Measurements from ENCODE around the gene OSBPL8. TPM values are rescaled to one million over a fixed set of nuclear protein-coding genes. Genes with fewer than 3 reads are reported as not detected.

Gene OSBPL8
- total and polyA plus RNA-seq, 2 experiments from 2014 or later, result 78.0 to 124 TPM

DNA sequence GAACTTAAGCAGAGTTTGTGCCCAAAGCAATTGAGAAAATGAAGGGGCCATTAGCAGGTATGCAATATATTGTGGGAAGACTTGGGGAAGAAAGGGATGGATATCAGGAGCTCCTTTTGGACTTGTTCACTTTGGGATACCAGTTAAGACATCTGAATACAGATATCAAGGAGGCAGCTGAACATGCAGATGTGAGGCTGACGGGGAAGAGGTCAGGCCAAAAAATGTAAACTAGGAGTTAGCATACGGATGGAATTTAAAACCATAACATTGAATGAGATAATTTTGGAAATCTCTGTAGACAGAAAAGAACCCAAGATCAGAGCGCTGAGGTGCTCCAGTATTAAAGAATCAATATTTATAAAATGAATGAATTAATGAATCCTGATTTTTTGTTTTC, 53.4 kb downstream of the OSBPL8 start:
- Histone ChIP-seq H3K4me3 (no peak overlapping the region), H4K20me1 (replicated peaks; ENCODE audit: insufficient read depth) (peaks cover 6% of the 10 kb centered on the region; the same call in 1 of the 2 replicates), H3K79me2 (replicated peaks; ENCODE audit: insufficient read depth) (peaks cover 55% of the 10 kb centered on the region), H3K27me3 (ENCODE audit: insufficient read depth) (no peaks in the 10 kb centered on the region), H3F3A (replicated peaks; ENCODE audit: low read depth) (no peaks in the 10 kb centered on the region), H3K27ac (ENCODE audit: low read depth) (no peak overlapping the region), H2AFZ (no peak overlapping the region), H3K4me2 (no peak overlapping the region), H3K36me3 (ENCODE audit: insufficient read depth) (no peaks in the 10 kb centered on the region), H3K9me2 (ENCODE audit: insufficient read depth) (no peaks in the 10 kb centered on the region), H3K4me1 (ENCODE audit: insufficient read depth) (peaks cover 19% of the 10 kb centered on the region; the same call in 1 of the 2 replicates)
- Mint-ChIP-seq H3K36me3 (ENCODE audit: low read depth) (peaks cover 28% of the 10 kb centered on the region), H3K27me3 (ENCODE audit: insufficient read depth, low read depth, poor library complexity) (no peaks in the 10 kb centered on the region), H3K27ac (no peak overlapping the region; the same call in 1 of the 2 replicates), H3K4me3 (no peak overlapping the region), H3K4me1 (peaks cover 7% of the 10 kb centered on the region; the same call in 2 of the 3 replicates), H3K9me3 (no peaks in the 10 kb centered on the region; the same call in 2 of the 3 replicates)
- ATAC-seq (no peak), DNase-seq (ENCODE audit: low spot score) (no peak)
- TF ChIP-seq, protein P1, sequence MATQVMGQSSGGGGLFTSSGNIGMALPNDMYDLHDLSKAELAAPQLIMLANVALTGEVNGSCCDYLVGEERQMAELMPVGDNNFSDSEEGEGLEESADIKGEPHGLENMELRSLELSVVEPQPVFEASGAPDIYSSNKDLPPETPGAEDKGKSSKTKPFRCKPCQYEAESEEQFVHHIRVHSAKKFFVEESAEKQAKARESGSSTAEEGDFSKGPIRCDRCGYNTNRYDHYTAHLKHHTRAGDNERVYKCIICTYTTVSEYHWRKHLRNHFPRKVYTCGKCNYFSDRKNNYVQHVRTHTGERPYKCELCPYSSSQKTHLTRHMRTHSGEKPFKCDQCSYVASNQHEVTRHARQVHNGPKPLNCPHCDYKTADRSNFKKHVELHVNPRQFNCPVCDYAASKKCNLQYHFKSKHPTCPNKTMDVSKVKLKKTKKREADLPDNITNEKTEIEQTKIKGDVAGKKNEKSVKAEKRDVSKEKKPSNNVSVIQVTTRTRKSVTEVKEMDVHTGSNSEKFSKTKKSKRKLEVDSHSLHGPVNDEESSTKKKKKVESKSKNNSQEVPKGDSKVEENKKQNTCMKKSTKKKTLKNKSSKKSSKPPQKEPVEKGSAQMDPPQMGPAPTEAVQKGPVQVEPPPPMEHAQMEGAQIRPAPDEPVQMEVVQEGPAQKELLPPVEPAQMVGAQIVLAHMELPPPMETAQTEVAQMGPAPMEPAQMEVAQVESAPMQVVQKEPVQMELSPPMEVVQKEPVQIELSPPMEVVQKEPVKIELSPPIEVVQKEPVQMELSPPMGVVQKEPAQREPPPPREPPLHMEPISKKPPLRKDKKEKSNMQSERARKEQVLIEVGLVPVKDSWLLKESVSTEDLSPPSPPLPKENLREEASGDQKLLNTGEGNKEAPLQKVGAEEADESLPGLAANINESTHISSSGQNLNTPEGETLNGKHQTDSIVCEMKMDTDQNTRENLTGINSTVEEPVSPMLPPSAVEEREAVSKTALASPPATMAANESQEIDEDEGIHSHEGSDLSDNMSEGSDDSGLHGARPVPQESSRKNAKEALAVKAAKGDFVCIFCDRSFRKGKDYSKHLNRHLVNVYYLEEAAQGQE (IDR thresholded peaks at IDR 0.05; ENCODE audit: unreplicated experiment), result no peak
- TF ChIP-seq JUNB (IDR thresholded peaks at IDR 0.05; ENCODE audit: unreplicated experiment) (no peak), EZH2phosphoT487 (IDR thresholded peaks at IDR 0.05; ENCODE audit: unreplicated experiment) (no peak), ZNF331 (CRISPR knock-in tag; IDR thresholded peaks at IDR 0.05; ENCODE audit: low read depth) (no peak), CTCF (conservative IDR thresholded peaks at IDR 0.05; ENCODE audit: low read depth in 2 of 2) (no peak), NANOG (IDR thresholded peaks at IDR 0.05; ENCODE audit: borderline replicate concordance) (no peak), ETS1 (IDR thresholded peaks at IDR 0.05) (no peak)

- H4K20me1 ChIP-seq (replicated peaks; ENCODE audit: insufficient read depth), result peaks cover 6% of the 10 kb centered on the region; the same call in 1 of the 2 replicates
- TF ChIP-seq STAT1 (IDR thresholded peaks at IDR 0.05; ENCODE audit: unreplicated experiment) (no peak), EZH2phosphoT487 (IDR thresholded peaks at IDR 0.05; ENCODE audit: unreplicated experiment) (no peak), CTCF (conservative IDR thresholded peaks at IDR 0.05; ENCODE audit: low read depth in 2 of 2) (no peak)
- TF ChIP-seq, protein P1 (IDR thresholded peaks at IDR 0.05; ENCODE audit: unreplicated experiment), result no peak
Observed at GRCh38 chr12:76505050-76505449, 54.5 kb downstream of the OSBPL8 start.

More at GRCh38 chr12:76505050-76505449, 54.5 kb downstream of the OSBPL8 start:
- peaks cover 27% of the 10 kb centered on the region for H3K36me3 Mint-ChIP-seq (ENCODE audit: low read depth)
- Histone ChIP-seq H3K9me2 (ENCODE audit: insufficient read depth) (no peaks in the 10 kb centered on the region), H2AFZ (no peak overlapping the region), H3K4me3 (no peak overlapping the region), H3K4me2 (no peak overlapping the region), H3K27ac (ENCODE audit: low read depth) (no peak overlapping the region), H3K79me2 (replicated peaks; ENCODE audit: insufficient read depth) (peaks cover 53% of the 10 kb centered on the region), H3K36me3 (ENCODE audit: insufficient read depth) (no peaks in the 10 kb centered on the region), H3F3A (replicated peaks; ENCODE audit: low read depth) (no peaks in the 10 kb centered on the region), H3K27me3 (ENCODE audit: insufficient read depth) (no peaks in the 10 kb centered on the region), H3K4me1 (ENCODE audit: insufficient read depth) (peaks cover 19% of the 10 kb centered on the region; the same call in 1 of the 2 replicates)
- DNase-seq (ENCODE audit: low spot score), result no peak
- no peaks in the 10 kb centered on the region for H3K27me3 Mint-ChIP-seq (ENCODE audit: insufficient read depth, low read depth, poor library complexity)
- no peaks in the 10 kb centered on the region; the same call in 2 of the 3 replicates for H3K9me3 Mint-ChIP-seq
- no peak for ATAC-seq
- H3K4me3 Mint-ChIP-seq, result no peak overlapping the region
- no peak overlapping the region for H3K27ac Mint-ChIP-seq
- H3K4me1 Mint-ChIP-seq, result peaks cover 7% of the 10 kb centered on the region; the same call in 2 of the 3 replicates

Measured in GM23338 (cell line).